ENCODE data around the gene GNAT1.

The GNAT1 gene

GRCh38 chr3:50151728-50152127 lies 39.7 kb upstream of the GNAT1 start:
- TF ChIP-seq CTCF (IDR thresholded peaks at IDR 0.05), result no peak

- TF ChIP-seq CTCF (IDR thresholded peaks at IDR 0.05), result no peak
Measured at GRCh38 chr3:50153782-50154475, 37.5 kb upstream of the GNAT1 start.

GRCh38 chr3:50154476-50154839 lies 37.0 kb upstream of the GNAT1 start:
- TF ChIP-seq CTCF (IDR thresholded peaks at IDR 0.05), result no peak

- no peak for TF ChIP-seq CTCF (IDR thresholded peaks at IDR 0.05)
Measured at GRCh38 chr3:50154840-50155490, 36.4 kb upstream of the GNAT1 start, which contains the start of gene SEMA3F. TSS of gene SEMA3F (plus strand) at chr3:50155324. CDS start at chr3:50159623, 4,299 bp downstream.

GRCh38 chr3:50155491-50155878 lies 35.9 kb upstream of the GNAT1 start:
- TF ChIP-seq CTCF (IDR thresholded peaks at IDR 0.05), result no peak

- TF ChIP-seq CTCF (IDR thresholded peaks at IDR 0.05), result no peak
Measured at GRCh38 chr3:50155891-50156290, 35.5 kb upstream of the GNAT1 start.

- no peak for TF ChIP-seq CTCF (IDR thresholded peaks at IDR 0.05)
Measured at GRCh38 chr3:50156549-50157493, 34.6 kb upstream of the GNAT1 start.

Data from LNCAP (cell line).